ENCODE results near the gene POT1.

Gene POT1

GRCh38 chr7:124908259-124908658 lies 21.4 kb downstream of the POT1 start:
- no peak for DNase-seq

DNA sequence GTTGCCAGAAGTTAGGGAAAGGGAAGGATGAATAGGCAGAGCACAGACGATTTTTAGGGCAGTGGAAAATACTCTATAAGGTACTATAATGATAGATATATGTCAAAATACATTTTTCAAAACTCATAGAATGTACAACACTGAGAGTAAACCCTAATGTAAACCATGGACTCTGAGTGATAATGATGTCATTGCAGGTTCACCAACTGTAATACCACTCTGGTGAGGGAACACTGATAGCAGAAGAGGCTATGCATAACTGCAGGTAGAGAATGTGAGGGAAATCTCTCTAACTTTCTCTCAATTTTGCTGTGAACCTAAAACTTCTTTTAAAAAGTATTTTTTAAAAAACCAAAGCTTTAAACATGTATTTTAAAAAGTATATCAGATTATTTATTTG lies 22.1 kb downstream of the POT1 start:
- DNase-seq, result no peak

DNA sequence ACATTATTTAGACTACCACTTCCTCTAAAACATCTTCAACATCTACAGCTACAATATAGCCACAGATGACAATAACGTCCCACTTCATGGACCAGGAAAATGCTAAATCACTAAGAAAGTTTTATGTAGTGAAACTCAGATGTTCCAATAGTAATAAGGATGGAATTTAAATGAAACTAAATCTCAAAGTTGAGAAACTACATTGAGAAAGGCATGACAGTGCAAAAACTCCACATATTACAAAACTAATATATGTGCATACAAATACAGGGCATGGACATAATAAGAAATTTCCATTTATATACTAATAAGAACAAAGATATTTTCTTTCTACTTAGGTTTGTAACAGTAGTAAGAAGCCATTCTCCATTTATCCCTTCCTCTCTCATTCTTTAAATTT lies 31.1 kb downstream of the POT1 start:
- peak in 1 of 2 donors; percentile 22 for DNase-seq

GRCh38 chr7:124896001-124896400 lies 33.6 kb downstream of the POT1 start:
- DNase-seq, result no peak

DNA sequence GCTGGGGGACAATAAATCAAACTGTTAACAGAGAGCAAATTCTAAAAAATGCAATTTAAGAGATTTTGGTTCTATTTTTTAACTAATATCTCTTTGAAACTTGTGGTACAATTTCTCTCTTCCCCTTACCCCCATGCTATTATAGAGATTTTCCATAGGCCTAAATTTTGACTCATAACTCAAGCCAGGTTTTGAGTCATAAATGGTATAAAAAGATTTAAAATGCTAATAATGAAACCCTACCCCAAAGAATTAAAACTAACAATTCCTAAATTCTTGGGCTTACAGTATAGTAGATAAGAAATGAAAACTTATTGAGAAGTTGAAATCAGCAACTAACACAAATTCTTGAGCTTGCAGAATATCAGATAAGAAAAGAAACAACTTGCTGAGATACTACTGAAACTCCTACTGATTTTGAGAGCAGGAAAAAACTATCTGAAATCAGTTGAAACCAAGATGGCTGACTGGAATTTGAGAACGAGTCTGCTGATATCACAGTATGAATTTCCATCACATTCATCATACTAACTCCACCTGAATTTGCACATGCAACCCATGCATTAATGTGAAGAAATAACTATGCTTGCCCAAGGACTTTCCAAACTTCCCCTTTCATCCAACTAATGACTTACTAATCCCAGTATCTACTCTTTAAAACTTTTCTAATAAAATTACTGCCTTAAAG lies 36.3 kb downstream of the POT1 start:
- peak; percentile 5 to 12 for DNase-seq

GRCh38 chr7:124887247-124887646 lies 42.4 kb downstream of the POT1 start:
- DNase-seq, result no peak

DNA sequence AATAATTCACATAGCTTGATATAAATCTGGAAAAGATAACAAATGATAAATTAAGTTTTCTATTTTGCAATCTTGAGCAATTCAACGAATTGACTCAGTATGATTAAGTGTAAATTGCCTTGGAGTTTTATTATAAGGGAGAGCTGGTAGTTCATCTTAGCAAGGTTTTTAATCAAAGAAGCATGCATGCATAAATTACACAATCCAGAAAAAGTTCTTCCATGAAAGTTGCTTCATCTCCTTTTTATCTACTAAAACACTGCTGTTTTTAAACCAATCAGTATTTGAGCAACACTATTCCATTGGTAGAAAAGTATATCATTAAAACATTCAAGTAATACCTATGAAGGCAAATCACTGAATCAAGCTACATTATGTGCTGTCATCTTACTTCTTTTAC lies 47.6 kb downstream of the POT1 start:
- no peak for DNase-seq

GRCh38 chr7:124879771-124880170 lies 49.9 kb downstream of the POT1 start:
- no peak for DNase-seq

GRCh38 chr7:124879103-124879502 lies 50.5 kb downstream of the POT1 start:
- DNase-seq, result no peak

GRCh38 chr7:124874644-124875163 lies 54.9 kb downstream of the POT1 start:
- no peak for DNase-seq

GRCh38 chr7:124857672-124858235 lies 71.9 kb downstream of the POT1 start:
- no peak for DNase-seq

DNA sequence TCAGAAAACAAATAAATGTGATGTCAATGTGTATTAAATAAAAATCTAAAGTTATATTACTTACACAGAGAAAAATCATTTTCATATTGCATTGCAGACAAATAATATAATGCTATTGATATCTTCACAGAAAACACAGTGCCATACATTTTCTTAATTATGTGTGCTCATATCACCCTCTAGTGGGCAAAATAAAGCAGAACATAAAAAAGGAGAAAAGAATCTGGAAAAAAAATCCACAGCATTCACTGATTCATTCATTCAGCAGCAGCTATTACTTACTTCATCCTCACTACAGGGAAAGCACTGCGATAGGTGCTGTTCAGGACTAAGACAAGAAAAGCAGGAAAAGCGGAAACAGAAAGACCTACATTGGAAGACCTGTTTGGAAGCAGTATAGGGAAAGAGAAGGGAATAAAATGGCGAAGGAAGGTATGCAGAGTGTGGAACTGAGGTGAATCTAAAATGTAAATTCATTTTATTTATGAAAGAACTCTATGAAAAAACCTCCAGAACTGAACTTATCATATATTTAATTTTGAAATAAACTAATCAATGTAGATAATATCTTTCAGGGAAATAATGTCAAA lies 73.2 kb downstream of the POT1 start:
- peak; percentile 5 to 12 for DNase-seq

DNA sequence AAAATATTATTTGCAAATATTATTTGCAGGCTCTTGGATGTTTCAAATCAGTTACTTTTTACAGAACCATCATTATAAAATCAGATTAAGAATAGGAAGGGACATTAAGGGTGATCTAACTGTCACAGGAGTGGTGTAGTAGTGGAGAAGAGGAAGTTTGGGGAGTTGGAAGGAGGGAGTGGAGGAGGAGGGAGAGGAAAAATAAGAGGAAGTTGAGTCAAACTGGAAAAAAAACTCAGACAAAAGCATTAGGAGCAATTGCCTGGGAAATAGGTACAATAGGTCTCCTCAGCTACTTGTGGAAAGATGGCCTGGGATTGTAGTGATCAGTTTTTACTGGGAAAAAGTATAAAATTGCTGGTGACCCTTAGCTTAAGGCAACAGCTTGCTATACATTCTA lies 86.3 kb downstream of the POT1 start:
- peak; percentile 2 to 46 for DNase-seq

DNA sequence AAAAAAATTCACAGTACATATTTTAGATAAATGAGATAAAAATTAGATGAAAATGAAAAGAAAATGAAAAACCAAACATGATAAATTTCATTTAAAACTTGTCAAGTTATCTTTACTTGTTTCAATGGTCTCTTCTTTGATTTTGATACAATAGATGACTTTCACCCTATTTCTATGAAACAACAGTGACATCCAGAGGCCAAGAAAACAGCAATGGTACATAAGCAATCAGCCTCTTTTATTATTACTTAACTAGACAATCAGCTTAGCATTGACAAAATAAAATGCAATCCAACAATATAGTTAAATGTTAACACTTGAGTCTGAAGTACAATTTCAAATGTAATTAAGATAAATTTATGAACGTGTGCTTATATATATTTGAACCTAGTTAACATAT lies 89.2 kb downstream of the POT1 start:
- peak in 1 of 2 donors; percentile 16 for DNase-seq

DNA sequence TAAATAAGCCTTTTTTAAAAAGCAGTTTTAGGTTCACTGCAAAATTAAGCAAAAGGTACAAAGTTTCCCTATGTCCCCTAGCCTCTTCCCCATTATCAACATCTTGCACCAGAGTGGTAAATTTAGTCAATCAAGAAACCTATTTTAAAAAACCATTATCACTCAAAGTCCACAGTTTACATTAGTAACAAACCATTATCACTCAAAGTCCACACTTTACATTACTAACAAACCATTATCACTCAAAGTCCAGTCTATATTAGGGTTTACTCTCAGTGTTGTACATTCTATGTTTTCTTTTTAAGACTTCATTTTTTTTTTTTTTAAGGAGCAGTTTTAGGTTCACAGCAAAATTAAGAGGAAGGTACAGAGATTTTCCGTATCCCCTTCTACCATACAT lies 89.9 kb downstream of the POT1 start:
- no peak for DNase-seq

- no peak for DNase-seq
Measured at GRCh38 chr7:124836173-124836572, 93.5 kb downstream of the POT1 start.

DNA sequence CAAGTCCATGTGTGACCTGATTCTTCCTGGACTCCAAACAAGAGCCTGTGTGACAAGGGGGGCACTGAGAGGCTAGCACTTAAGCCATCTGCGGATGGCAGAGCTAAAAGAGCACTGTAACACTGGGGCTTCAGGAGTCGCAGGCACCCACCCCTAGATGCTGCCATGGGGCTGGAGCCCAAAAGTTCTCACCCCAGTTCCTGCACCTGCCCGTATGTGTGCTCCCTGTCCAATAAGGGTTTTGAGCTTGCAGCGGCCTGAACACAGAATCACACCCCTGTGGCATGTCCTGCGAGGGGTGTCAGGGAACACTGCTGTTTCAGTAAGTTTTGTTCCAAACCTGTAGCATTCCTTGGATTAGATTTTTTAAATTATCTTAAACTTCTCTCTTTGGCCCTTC lies 110.8 kb downstream of the POT1 start:
- DNase-seq, result no peak

GRCh38 chr7:124813994-124814798 lies 115.4 kb downstream of the POT1 start:
- peak; percentile 15 to 26 for DNase-seq

DNA sequence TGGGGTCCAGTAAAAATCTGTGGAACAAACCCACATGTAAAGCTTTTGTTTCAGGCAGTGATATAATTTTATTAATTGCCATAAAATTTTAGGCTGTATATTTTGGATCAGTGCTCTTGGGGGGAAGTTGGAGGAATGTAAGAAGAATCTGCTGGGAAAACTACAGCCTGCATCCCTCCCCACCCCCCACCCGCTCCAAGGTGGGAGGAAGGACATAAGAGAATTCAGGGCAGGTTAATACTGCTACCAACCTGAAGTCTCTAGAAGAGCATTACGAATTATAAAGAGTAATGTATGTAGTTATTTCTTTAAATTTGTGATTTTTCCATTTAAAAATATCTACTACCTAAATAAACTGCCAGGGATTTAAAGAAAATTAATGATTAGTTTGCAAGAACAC lies 116.9 kb downstream of the POT1 start:
- DNase-seq, result no peak

GRCh38 chr7:124811341-124811740 lies 118.3 kb downstream of the POT1 start:
- no peak for DNase-seq

GRCh38 chr7:124810605-124811004 lies 119.0 kb downstream of the POT1 start:
- DNase-seq, result no peak

DNA sequence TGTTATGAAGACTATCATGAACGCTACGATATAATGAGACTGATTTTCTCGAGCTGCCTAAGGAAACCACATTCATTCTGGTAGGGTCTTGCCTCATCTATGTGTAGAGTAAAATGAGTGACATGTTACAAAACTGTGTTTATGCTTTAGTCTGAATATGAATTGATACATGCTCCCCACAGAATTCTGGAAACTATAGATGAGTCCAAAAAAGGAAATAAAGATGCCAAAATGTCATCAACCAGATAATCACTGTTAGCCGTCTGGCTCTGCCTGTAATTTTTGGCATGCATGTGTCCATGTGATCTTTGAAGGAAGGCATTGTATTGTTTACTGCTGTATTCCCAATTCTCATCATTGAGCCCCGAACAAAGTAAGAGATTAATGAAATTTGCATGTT lies 121.4 kb downstream of the POT1 start:
- no peak for DNase-seq

GRCh38 chr7:124801330-124801895 lies 128.2 kb downstream of the POT1 start:
- no peak for DNase-seq
